NK-92 treated with Interleukin-12 subunit alpha and Interleukin-12 subunit beta, amount 100 ng/mL, for 24 hours (cell line): ENCODE measurements around the gene ZDHHC11B.
"Not testable (repeated sequence)": the region's sequence is repeated elsewhere in the genome, so short reads cannot be mapped to it uniquely, and the experiment has no call there.

ENCODE experiments used
- DNase-seq: peaks from one replicate; lab custom pipeline; 2025; lab: John Stamatoyannopoulos, UW

The ZDHHC11B gene

GRCh38 chr5:783881-784427 lies 575 bp downstream of the ZDHHC11B start:
- not testable (repeated sequence) for DNase-seq

- not testable (repeated sequence) for DNase-seq
Observed at GRCh38 chr5:783049-783802, 1.3 kb downstream of the ZDHHC11B start.

- not testable (repeated sequence) for DNase-seq
Observed at GRCh38 chr5:782356-782755, 2.2 kb downstream of the ZDHHC11B start.

- DNase-seq = not testable (repeated sequence)
Observed at GRCh38 chr5:780571-780970, 4.0 kb downstream of the ZDHHC11B start.

DNA sequence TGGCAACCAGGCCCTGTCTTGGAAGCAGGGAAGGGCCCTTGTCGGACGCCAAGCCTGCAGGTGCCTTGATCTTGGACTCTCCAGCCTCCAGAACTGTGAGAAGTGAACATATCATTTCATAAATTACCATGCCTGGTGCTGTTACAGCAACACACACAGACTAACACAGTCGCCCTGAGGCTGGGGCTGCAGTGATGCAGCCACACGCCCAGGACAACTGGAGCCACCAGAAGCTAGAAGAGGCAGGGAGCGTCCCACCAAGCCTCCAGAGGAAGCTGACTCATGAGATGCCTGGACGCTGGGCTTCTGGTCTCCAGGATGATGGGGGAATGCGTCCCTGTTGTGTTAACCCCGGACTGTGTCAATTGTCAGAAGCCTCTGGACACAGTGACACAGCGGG lies 5.6 kb downstream of the ZDHHC11B start:
- DNase-seq = not testable (repeated sequence)

DNA sequence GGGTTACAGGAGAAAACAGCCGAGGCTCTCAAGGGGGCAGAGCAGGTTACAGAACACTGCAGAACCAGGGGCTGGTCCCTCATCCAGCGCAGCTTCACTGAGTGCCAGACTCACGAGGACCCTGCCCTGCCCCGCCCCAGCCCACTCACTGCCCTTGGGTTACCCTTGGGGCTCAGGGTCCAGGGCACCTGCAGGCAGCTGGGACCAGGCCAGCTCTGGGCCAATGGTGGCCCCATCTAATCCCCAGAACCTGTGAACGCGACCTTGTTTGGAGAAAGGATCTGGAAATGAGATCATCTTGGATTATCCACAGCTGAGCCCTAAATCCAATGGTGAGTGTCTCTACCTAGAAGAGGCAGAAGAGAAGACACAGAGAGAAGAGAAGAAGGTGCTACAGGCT lies 6.1 kb downstream of the ZDHHC11B start:
- DNase-seq = not testable (repeated sequence)

- no peak for DNase-seq
Observed at GRCh38 chr5:777756-778161, 6.8 kb downstream of the ZDHHC11B start.

DNA sequence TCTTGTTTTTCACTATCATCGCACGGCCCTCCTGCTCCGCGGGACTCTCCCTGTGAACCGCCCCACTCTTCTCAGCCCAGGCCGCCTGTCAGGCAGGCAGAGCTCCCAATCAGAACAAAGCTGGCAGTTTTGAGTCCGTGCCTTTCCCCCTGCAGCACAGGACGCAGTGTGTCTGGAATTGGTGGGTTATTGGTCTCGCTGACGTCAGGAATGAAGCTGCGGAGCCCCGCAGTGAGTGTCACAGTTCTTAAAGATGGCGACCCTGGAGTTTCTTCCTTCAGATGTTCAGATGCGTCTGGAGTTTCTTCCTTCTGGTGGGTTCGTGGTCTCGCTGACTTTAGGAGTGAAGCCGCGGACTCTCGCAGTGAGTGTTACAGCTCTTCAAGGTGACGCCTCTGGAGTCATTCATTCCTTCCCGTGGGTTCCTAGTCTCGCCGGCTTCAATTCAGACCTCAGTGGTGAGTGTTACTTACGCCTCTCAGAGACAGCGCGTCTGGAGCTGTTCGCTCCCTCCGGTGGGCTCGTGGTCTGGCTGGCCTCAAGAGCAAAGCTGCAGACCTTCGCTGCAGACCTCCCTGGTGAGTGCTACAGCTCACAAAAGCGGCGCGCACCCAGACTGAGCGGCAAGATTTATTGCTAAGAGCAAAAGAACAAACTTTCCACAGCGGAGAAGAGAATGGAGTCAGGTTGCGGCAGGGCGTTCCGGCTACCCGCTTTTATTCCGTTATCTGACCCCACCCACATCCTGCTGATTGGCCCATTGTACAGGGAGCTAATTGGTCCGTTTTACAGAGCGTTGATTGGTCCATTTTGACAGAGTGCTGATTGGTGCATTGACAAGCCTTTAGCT lies 7.4 kb downstream of the ZDHHC11B start:
- DNase-seq = no peak

DNA sequence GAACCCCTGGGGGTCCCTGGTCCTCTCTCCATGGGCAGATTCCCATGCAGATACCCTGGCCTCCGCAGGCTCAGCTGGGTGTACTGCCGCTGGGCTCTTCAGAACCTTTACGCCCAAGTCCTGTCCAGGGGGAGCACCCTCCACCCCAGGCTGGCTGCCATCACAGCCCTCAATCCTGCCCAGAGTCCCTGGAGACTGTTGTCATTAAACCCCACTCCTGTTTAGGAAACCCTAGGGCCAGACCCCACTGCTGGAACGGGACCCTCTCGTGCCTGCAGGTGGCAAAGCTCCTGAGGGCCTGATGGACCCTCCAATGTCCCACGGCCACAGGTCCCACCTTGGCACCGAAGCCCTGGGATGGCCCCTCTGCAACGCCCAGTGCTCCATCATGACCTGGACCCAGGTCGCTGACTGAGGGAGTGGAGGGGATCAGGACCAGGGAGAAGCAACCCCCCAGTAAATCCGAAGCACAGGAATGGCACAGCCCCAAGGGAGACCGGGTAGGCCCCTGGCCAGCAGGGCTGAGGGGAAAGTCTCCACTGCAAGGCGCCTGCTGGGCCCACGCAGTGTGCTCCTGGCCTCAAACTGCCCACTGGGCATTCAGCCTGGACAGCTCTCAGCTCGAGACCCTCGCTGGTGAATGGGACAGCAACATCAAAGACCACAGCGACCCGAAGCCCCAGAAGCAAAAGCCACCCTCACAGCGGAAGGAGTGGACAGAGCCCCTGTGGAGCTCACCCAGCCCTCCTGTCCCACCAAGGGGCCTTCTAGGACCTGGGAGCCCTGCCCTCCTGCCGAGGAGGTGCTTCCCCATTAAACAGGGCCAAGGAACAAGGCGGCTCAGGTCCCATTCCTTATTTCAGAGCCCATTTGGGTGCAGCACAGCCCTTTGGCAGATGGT lies 8.3 kb downstream of the ZDHHC11B start:
- DNase-seq = no peak

GRCh38 chr5:775595-775960 lies 9.0 kb downstream of the ZDHHC11B start:
- DNase-seq = not testable (repeated sequence)

DNA sequence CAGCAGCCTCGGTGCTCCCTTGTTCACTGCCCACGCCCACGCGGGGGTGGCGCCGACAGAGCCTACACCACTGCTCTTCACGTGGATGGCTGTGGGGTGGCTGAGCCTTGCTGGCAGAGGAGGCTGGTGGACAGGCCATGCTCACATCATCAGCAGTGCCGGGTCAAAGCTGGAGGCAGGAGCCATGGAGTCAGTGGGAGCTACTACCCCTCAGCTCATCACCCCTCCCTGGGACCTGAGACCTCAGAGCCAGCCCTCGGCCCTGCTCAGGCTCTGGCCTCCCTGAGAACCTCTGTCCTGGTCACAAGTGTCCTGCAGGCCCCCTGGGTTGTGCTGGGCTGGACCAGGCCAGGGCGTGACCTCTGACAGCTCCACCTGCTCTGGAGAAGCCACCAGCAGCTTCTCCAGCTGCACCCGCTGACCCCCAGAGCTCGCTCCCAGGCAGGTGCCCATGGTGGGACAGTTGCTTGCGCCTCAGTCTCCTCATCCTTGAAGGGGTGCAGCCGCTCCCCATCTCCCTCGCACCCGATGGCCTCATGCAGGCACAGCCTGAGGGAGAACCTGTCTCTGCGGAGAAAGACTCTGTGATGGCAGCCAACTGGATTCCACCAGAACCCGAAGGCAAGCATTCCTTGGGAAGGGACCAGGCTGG lies 9.5 kb downstream of the ZDHHC11B start:
- not testable (repeated sequence) for DNase-seq

DNA sequence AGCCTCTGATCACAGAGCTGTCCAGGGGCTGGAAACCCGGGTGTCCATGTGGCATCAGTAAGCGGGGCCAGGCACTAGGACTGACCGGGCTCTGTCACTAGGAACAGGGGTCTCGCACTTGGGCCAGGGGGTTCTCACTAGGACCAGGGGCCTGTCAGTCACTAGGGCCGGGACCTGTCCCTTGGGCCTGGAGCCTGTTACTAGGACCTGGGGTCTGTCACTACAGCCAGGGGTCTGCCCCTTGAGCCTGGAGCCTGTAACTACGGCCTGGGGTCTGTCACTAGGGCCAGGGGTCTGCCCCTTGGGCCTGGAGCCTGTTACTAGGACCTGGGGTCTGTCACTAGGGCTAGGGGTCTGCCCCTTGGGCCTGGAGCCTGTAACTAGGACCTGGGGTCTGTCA lies 10.2 kb downstream of the ZDHHC11B start:
- not testable (repeated sequence) for DNase-seq

DNA sequence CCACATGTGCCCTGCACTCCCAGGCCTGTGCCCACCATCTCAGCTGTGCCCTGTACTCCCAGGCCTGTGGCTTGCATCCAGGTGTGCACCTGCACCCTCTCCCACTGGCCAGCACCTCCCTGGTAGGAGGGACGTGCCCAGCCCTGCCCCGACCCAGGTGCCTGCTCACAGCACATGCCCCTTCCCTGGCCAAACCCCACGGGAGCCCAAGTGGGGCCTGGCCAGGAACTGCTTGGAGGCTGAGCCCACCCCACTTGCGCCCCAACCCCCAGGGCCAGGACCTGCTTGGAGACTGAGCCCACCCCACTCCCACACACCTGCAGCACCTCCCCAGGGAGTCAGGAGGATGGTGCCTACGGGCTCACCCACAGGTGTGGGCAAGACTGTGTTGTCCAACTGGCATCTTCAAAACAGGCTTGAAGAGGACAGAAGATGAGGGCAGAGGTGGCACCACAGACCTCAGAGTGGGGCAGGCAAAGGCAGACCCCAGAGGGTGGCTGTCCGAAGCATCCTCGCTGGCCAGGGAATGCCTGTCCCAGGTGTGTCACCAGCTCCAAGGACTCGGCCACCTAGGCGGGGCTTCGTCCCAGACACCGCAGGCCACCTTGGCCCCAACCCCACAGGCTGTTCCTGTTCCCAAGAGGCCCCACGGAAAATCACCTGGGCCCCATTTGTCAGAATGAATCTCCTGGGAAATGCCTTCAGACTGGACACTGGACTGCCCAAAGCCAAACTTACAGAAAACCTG lies 10.8 kb downstream of the ZDHHC11B start:
- DNase-seq = no peak

DNA sequence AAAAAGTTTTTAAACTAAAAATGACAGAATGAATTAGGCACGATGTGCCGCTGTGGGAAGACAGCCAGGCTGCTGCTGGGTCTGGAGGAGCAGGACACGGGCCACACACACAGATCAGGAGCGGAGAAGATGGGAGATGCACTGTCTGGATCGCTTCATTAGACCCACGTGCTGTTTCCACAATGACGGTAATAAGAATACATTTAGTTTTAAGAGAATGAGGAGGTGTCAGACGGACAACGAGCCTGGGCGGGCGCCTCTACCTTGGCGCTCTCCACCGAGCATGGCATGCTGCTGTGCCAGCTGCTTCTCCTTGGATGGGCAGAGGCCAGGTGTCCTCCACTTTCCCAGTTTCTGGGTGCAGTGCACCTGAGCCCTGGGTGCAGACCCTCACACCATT lies 11.6 kb downstream of the ZDHHC11B start:
- DNase-seq = not testable (repeated sequence)

GRCh38 chr5:772547-772890 lies 12.0 kb downstream of the ZDHHC11B start:
- not testable (repeated sequence) for DNase-seq

GRCh38 chr5:771841-772546 lies 12.5 kb downstream of the ZDHHC11B start:
- DNase-seq = not testable (repeated sequence)

- DNase-seq = not testable (repeated sequence)
Observed at GRCh38 chr5:771087-771781, 13.3 kb downstream of the ZDHHC11B start.

- not testable (repeated sequence) for DNase-seq
Observed at GRCh38 chr5:770585-770984, 13.9 kb downstream of the ZDHHC11B start.

DNA sequence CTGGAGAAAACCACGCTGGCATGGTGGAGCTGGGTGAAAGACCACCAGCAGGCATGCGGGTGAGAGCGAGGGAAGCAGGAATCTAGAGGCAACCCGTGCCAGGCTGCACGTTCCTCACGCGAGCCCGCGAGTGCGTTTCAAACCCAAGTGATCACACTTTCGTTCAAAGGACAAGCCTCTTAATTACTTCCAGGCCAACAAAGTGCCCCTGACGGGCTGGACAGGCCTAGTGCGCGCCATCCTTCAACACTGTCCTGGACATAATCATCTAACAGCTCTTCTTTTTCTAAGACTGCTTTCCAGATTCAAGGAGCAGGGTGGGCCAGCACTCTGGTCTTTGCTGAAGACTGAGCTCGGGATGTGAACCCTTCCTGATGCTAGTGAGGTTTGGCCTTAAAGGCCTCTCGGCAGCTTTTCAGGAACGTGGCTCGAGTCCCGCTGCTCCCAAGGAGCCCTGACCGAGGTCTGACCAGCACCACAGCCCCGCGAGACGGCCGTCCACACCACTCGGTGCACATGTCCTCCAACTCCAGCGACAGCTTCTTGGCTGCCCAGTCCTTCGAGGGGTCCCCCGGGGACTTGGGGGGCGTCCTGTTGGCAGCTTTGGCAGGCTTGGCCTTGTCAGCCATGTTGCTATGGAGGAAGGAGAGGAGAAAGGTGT lies 14.9 kb downstream of the ZDHHC11B start:
- not testable (repeated sequence) for DNase-seq
